HG02884 (cell line): ENCODE results near the gene P3H3.
"Not testable (repeated sequence)": the region's sequence is repeated elsewhere in the genome, so short reads cannot be mapped to it uniquely, and the experiment has no call there.

Experiments
- ATAC-seq: cut with Tn5 transposase; IDR thresholded peaks from one replicate; pipeline ENCODE4 v1.9.1; 2021; ENCODE audit warnings: mild to moderate bottlenecking, moderate library complexity; ENCODE audit not compliant: unreplicated experiment

The P3H3 gene

DNA sequence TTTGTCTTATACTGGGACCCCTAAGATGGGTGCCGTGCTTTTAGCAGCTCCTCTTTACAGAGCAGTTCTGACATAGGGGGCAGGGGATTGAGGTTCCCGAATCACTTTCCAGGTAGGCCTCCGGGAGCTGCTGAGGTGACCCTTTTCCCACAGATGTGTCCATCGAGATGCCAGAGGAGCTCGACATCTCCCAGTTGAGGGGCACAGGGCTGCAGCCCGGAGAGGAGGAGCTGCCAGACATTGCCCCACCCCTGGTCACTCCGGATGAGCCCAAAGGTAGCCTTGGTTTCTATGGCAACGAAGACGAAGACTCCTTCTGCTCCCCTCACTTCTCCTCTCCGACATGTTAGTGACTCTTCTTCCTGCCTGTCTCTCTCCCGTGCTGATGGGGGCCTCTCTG is 34.8 kb downstream of the P3H3 start:
- no peak for ATAC-seq

DNA sequence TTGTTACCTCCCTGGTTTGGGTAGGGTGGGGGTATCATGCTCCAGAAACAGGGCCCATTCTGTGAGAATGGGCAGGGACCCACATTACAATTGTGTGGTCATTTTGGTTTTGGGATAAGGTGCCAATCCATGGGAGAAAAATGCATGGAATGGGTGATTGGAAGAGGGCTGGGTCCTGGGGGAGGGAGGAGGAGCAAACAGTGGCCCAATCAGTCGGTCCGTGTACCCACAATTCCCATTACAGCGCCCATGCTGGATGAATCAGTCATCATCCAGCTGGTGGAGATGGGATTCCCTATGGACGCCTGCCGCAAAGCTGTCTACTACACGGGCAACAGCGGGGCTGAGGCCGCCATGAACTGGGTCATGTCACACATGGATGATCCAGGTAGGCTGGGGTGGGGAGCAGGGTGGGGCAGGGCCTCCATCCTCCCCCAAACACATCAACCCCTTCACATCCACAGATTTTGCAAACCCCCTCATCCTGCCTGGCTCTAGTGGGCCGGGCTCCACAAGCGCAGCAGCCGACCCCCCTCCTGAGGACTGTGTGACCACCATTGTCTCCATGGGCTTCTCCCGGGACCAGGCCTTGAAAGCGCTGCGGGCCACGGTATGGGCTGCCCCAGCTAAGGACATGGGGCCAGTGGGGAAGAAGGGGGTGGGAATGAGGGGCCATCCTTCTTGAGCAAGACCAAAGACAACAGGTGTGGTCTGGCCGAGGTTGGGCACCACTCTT is 35.5 kb downstream of the P3H3 start:
- ATAC-seq, result no peak

DNA sequence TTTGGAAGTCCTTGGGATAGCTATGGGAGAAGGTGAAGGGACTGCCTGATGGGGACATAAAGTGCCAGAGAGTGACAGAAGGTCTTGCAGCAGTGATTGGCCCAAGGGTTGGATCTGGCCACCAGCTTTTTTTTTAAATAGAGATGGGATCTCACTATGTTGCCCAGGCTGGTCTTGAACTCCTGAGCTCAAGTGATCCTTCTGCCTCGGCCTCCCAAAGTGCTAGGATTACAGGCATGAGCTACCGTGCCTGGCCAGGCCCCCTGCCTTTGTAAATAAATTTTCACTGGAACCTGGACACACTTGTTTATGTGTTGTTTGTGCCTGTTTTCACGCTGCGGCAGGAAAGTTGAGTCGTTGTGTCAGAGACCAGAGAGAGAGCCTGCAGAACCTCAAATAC is 37.1 kb downstream of the P3H3 start:
- ATAC-seq, result not testable (repeated sequence)

DNA sequence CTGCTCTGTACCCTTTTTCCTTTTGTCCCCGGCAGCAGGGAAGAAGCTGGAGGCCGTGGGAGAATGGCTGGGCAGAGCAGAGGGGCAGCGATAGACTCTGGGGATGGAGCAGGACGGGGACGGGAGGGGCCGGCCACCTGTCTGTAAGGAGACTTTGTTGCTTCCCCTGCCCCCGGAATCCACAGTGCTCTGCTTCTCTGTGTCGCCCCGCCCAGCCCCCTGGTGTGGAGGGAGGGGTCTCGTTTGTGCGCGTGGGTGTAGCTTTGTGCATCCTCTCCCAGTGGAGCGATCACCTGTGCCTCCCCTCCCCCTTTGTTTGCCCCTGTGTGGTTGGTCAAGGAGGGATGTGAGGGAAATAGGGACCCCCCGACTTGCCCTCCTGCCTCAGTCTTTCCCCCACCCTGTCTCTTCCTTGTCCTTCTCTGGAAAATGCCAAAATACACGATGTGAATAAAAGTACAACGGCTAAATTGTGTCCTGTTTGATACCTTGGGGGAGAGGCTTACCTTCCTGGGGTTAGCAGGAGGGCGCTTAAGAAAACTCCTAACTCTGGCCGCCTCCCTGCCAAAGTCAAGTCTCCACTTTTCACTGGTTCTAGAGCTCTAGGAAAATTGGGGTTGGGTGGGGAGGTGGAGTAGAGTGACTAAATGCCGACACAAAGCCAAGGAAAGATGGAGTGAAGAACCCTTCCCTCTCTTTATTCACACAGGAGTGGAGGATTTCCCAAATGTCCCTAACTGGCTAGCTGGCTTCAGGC is 38.1 kb downstream of the P3H3 start:
- ATAC-seq, result no peak

DNA sequence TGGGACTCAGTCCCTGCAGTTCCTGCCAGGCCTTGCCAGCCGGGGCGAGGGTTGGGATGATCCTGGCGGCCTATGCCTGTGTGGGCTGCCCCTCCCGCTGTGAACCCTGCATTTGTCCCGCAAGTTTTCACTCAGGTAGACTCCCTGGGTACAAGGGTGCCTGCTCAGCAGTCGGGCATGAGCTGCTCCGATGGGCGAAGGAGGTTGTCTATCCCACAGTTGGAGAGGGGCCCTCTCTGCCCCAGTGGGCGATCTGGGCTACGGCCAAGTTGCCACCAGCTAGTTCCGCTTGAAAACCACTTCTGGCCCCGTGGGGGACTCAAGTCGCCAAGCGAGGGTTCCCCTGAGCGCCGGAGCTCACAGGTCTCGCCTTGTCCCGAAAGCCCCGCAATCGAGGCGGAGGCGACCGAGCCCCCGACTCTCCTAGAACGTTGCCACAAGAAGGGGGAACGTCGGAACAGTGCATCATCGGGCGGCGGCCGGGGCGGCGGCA is 38.8 kb downstream of the P3H3 start:
- ATAC-seq, result no peak

DNA sequence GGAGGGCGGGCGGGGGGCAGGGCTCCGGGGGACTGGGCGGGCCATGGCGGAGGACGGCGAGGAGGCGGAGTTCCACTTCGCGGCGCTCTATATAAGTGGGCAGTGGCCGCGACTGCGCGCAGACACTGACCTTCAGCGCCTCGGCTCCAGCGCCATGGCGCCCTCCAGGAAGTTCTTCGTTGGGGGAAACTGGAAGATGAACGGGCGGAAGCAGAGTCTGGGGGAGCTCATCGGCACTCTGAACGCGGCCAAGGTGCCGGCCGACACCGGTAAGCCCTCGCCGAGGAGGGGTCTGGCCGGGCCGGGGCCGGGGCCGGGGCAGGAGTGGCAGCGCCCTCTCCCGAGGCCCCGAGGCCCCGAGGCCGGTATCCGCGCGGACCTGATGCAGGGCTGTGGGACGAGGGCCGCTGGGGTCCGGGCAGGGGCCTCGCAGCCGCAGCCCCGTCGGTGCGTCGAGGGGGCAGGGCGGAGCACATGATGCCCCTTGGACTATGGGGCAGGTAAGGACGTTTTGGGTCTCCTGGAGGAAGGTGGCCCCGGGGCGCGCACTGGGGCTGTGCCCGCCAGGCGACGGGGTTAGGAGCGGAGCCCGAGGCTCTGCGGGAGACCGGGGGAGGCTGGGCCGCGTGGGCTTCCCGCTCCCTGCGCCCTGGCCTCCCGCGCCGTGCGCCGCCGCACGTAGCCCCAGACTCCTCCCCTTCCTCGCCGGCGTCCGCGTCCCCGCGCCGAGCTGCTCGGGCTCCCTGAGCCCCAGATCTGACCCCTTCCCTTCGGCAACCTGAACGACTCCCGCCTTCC is 39.4 kb downstream of the P3H3 start, which contains the start of gene TPI1:
TSS of gene TPI1 (plus strand) at position 119 of the 798 bp plus-strand sequence. CDS start at position 155, 36 bp downstream.
- ATAC-seq, result peak; percentile 52

DNA sequence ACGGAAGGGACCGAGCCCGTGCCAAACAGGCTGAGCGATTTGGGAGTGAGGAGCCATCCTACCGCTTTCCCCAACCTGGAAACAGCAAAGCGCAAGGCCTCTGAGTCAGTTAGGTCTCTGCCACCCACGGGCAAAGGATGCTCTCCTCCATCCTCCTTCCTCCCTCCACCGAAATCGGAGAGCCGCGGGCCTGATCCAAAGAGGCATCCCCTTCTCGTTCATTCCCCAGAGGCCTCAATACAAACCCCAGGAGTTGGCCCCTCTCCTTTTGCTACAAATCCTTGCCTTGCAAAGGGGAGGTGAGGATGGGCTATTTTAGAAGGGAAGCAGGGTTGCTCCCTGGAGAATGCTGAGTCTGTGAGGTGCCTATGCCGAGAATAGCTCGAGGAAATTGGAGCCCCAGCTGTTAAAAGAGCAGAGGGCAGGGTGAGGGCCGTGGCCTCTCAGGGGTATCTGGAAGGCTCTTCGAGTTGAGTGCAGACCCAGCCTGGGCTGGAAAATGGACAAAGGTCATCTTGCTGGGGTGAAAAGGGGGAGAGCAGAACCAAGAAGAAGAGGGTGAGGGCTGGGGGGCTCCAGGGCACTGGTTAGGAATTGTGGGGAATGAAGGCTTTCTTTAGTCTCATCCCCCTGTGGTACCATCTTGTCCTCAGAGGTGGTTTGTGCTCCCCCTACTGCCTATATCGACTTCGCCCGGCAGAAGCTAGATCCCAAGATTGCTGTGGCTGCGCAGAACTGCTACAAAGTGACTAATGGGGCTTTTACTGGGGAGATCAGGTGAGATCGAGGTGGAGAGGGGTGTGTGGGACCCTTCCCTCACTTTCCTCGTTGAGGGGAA is 40.2 kb downstream of the P3H3 start:
- ATAC-seq, result no peak

DNA sequence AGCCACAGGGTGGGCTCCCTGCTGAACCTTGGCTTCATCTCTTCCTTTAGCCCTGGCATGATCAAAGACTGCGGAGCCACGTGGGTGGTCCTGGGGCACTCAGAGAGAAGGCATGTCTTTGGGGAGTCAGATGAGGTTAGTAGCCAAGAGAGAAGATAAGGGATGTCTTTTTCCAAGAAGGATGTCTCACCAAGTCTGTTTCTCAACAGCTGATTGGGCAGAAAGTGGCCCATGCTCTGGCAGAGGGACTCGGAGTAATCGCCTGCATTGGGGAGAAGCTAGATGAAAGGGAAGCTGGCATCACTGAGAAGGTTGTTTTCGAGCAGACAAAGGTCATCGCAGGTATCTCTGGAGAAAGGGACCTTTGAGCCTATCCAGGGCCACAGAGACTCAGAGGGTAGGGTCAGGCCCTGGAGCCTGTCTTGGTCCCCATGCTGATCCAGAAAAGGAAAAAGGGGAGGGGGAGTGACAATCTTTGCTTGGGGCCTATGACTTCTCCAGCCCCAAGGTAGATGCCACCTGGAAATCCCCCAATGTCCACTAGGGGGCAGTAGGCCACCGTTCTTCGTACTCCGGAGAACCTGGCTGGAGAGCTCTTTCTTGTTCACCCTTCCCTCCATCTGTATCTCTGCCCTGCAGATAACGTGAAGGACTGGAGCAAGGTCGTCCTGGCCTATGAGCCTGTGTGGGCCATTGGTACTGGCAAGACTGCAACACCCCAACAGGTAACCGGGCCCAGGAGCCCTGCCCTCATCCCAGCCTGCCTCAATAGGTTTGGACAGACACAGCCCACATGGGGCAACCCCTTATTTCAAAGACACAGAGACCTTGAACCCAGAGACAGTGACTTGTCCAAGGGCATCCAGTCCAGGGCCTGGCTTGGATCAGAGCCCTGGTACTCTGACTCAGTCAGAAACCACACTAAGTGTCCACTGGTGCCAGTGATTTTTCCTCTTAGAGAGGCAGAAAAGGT is 41.1 kb downstream of the P3H3 start:
- ATAC-seq, result no peak

DNA sequence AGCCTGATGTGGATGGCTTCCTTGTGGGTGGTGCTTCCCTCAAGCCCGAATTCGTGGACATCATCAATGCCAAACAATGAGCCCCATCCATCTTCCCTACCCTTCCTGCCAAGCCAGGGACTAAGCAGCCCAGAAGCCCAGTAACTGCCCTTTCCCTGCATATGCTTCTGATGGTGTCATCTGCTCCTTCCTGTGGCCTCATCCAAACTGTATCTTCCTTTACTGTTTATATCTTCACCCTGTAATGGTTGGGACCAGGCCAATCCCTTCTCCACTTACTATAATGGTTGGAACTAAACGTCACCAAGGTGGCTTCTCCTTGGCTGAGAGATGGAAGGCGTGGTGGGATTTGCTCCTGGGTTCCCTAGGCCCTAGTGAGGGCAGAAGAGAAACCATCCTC is 42.1 kb downstream of the P3H3 start:
- ATAC-seq, result not testable (repeated sequence)

DNA sequence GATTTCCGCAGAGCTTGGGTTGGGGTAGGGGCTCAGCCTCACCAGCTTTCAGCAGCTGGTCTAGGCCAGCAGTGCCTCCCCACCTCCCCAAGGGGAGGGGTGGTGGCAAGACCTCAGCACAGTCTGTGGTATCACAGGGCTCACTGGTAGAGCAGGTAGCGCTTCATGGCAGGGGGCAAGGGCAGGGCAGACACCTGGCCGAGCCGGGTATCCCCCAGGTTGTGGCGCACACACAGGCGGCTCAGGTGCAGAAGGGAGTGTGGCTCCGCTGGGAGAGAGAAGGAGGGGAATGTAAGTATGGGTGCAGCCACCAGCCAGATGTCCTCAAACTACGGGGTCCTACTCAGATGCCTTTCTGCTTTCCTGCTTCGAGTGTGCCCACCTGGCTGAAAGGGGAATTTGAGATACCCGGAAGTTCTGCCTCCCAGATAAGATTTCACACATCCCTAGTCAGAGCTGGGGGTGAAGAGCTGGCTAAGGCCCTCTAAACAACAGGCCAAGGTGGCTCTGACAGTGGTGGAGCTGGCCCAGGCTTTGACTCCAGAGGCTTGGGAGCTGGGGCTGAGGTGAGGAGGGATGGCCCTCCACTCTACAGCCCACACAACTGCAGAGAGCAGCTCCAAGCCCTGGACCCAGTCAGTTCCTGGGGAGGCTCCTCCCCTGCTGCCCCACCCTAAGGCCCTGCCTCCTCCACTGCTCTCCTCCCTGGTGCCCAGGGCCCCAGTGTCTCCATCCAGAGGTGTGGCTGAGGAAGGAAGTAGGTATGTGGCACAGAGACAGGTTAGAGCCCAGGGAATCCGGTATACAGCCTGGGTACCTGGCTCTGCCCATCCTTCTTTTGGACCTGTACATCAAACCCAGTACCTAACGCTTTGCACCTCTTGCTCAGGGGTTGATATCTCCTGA is 43.1 kb downstream of the P3H3 start:
- no peak for ATAC-seq

DNA sequence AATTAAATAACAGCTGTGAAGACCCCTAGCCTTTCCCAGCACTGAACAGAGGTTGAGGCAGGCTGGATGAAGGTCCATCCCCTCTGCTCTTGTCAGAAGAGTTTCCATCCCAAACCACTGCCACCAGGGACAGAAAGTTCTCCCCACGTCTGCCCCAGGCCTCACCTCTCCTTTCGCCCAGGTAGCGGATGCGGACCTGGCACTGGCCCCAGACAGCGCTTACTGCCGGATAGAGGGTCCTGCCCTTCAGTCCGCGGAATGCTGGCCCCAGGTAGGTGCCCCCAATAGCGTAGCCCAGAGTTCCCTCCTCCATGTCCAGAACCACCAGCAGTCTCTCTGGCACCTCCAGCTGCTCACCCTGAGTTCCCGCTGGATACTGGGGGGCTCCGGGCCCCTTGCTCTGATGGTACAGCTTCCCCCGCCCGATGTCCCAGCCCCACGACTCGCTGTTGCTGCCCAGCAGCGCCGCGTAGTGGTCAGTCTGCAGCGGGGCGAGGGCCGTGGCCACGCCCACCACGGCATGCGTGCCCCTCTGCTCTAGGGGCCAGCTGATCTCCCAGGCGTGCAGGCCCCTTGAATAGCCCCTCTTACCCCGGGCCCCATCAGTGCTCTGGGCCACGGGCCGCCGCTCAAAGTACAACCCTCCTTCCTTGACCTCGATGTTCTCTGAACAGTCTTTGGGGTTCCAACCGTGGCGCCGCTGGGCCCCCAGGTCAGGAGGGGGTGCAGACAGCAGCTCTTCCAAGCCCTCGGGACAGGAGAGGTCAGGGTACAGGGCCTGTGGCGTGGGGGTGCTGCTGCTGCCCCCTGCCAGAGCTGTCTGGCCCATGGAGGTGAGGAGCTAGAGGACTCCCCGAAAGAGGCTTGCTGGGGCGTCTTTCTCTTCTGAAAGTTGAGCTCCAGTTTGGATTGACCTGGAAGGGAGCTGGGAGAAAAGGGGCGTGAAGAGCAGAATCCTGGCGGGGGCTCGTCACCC is 44.2 kb downstream of the P3H3 start:
- ATAC-seq, result no peak

DNA sequence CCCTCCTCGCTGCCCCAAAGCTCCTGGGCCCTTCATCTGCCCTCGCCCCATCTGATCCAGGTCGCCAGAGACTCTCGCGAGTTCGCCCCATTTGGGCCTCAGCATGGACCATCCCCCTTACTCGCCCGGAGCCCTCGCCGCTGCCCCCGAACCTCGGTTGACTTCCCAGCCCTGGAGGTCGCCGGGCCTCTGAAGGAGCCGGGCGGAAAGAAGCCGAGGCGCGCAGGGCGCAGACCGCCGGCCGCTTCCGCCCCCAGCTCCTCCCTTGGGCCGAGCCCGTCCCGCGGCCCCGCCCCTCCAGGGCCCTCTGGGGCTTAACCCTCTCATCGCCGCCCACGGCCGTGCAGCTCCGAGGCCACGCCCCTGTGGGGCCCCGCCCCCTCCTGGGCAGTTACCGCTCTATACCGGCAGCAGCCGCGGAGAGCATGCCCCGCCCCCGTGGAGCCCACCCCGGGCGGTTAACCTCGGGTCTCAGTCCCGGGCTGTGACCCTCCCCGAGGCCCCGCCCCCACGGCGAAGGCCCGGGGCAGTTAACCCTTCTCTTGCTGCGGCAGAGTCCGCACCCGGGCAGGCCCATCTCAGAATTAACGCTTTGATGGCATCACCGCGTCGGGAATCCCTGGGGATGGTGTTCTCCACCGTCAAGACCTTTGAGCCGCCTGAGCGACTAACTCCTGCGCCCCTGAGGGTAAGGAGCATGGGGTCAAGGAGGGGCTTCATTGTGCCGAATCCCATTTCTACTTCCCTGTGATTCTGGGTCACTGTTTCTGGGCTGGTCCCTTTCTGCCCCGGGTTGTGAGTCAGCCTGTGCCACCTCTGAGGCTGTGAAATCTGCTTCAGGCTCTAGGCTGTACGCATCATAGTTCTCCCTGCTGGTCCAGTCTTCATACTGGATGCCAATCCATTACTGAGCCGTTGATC is 45.1 kb downstream of the P3H3 start, which contains the start of gene SPSB2:
TSS of gene SPSB2 (minus strand) at position 210 of the 921 bp plus-strand sequence. CDS start 402 bp downstream, outside the sequence.
- ATAC-seq, result peak; percentile 70

DNA sequence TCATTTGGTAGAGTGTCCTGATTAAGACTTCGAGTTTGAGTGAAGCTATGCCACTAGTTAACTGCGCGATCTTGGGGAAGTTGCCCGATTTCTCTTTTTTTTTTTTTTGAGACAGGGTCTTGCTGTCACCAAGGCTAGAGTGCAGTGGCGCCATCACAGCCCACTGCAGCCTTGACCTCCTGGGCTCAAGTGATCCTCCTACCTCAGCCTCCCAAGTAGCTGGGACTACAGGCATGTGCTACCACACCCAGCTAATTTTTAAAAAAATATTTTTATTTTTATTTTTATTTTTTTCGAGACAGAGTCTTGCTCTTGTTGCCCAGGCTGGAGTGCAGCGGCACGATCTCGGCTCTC is 45.8 kb downstream of the P3H3 start:
- not testable (repeated sequence) for ATAC-seq

DNA sequence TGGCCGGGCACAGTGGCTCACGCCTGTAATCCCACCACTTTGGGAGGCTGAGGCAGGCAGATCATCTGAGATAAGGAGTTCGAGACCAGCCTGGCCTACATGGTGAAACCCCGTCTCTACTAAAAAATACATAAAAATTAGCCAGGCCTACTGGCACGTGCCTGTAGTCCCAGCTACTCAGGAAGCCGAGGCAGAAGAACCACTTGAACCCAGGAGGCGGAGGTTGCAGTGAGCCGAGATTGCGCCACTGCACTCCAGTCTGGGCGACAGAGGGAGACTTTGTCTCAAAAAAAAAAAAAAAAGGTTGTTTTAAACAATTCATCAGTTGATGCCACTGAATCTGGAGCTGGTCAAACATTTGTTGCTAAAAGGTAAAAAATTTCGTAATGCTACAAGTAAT is 51.6 kb downstream of the P3H3 start:
- ATAC-seq, result not testable (repeated sequence)

DNA sequence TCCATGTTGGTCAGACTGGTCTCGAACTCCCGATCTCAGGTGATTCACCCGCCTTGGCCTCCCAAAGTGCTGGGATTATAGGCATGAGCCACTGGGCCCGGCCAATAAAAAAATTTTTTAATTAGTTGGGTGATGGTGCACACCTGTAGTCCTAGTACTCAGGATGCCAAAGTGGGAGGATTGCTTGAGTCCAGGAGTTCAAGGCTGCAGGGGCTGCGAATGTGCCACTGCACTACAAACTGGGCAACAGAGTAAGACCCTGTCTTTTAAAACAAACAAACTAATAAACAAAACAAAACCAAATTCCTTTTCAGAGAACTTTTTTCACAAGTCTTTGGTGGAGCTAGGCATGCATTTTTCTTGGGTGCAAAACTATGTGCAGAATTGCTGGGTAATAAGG is 55.0 kb downstream of the P3H3 start:
- no peak for ATAC-seq

DNA sequence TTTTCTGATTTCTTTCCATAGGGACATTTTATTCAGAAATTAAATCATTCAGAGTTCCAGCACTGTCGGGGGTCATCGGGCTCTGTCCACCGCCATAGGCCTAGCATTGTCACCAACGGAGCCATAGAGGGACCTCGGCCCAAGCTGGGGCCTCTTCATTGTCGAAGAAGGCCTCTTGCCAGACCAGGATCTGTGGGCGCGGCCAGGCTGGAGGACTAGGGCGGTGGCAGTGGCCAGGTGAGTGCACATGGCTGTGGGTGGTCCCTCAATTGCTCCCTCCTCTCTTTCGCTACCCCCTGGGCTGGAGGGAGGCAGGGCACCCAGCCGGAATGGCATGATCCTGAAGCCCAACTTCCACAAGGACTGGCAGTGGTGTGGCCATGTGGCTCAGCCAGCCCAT is 55.5 kb downstream of the P3H3 start:
- ATAC-seq, result no peak
